ENCODE results near the gene ID3.

GRCh38 chr1:23545851-23546250 is 13.4 kb downstream of the ID3 start:
- no peak for TF ChIP-seq CTCF (IDR thresholded peaks at IDR 0.05; ENCODE audit: extremely low read depth in 1 of 2, insufficient read depth in 1 of 2, low read depth in 1 of 2, low read length in 2 of 2)
- TF ChIP-seq EZH2 (IDR thresholded peaks at IDR 0.05; ENCODE audit: borderline replicate concordance, low read depth, low read length, severe bottlenecking), result no peak
